ENCODE data around the gene ATAD1.

The ATAD1 gene

DNA sequence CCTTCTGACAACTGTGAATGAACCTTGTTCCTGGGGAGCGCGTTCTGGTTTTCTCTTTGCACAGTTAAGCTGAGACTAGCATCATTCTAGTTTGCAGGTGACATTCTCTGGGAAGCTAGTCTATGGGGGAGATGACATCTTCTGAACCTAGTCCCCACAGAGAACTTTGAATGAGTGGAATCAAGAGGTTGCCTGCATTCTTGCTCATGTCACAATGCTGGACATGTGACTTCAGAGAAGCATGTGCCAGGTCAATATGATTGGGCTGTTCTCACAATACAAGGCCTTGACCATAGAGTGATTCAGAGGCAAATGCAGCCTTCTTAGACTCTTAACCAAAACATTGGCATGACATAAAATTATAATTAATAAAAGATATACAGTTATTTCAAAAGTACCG lies 23.2 kb upstream of the ATAD1 start:
- no peaks in the 10 kb centered on the region for H3K36me3 ChIP-seq (ENCODE audit: insufficient read depth, low read length)
- H3K27me3 ChIP-seq (ENCODE audit: insufficient read depth, low read length, poor library complexity), result no peaks in the 10 kb centered on the region
- H3K9ac ChIP-seq (ENCODE audit: low read depth, low read length), result no peak overlapping the region
- TF ChIP-seq, protein P1, sequence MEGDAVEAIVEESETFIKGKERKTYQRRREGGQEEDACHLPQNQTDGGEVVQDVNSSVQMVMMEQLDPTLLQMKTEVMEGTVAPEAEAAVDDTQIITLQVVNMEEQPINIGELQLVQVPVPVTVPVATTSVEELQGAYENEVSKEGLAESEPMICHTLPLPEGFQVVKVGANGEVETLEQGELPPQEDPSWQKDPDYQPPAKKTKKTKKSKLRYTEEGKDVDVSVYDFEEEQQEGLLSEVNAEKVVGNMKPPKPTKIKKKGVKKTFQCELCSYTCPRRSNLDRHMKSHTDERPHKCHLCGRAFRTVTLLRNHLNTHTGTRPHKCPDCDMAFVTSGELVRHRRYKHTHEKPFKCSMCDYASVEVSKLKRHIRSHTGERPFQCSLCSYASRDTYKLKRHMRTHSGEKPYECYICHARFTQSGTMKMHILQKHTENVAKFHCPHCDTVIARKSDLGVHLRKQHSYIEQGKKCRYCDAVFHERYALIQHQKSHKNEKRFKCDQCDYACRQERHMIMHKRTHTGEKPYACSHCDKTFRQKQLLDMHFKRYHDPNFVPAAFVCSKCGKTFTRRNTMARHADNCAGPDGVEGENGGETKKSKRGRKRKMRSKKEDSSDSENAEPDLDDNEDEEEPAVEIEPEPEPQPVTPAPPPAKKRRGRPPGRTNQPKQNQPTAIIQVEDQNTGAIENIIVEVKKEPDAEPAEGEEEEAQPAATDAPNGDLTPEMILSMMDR (IDR thresholded peaks at IDR 0.05; ENCODE audit: borderline replicate concordance, extremely low read depth, low read length, poor library complexity, severe bottlenecking), result no peak
- TF ChIP-seq EZH2 (IDR thresholded peaks at IDR 0.05; ENCODE audit: borderline replicate concordance, low read depth, low read length, severe bottlenecking), result no peak
- H2AFZ ChIP-seq (ENCODE audit: low read depth, low read length), result no peak overlapping the region
- H3K4me2 ChIP-seq (ENCODE audit: insufficient read depth, low read length), result no peak overlapping the region
- no peaks in the 10 kb centered on the region for H3K9me3 ChIP-seq (ENCODE audit: insufficient read depth, low read length, severe bottlenecking)
- H3K4me3 ChIP-seq (ENCODE audit: low read depth in 1 of 2, low read length in 2 of 2), result no peak overlapping the region
- no peaks in the 10 kb centered on the region for H3K79me2 ChIP-seq (ENCODE audit: insufficient read depth, low read length)
- H4K20me1 ChIP-seq (ENCODE audit: insufficient read depth, low read length), result no peaks in the 10 kb centered on the region
- ATAC-seq (ENCODE audit: insufficient read depth, low read depth) (no peak), DNase-seq (no peak)
- H3K4me1 ChIP-seq (ENCODE audit: insufficient read depth, low read length), result peaks cover 13% of the 10 kb centered on the region; the same call in 1 of the 2 replicates
- no peak overlapping the region for H3K27ac ChIP-seq (ENCODE audit: low read length)

DNA sequence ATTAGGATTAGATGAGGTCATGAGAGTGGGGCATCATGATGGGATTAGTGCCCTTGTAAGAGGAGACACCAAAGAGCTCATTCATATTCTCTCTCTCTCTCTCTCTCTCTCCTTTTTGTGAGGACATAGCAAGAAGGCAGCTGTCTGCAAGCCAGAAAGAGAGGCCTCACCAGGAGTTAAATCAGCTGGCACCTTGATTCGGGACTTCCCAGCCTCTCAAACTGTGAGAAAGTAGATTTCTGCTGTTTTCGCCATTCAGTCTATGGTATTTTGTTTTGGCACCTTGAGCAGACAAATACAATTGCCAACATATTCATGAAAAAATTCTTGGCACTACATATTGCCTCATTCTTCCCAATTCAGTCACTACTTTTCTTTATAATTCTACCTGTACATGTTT lies 20.6 kb upstream of the ATAD1 start:
- H3K27me3 ChIP-seq (ENCODE audit: insufficient read depth, low read length, poor library complexity), result no peaks in the 10 kb centered on the region
- no peak overlapping the region for H2AFZ ChIP-seq (ENCODE audit: low read depth, low read length)
- H3K9ac ChIP-seq (ENCODE audit: low read depth, low read length), result no peak overlapping the region
- no peaks in the 10 kb centered on the region for H4K20me1 ChIP-seq (ENCODE audit: insufficient read depth, low read length)
- DNase-seq, result no peak
- no peak overlapping the region for H3K4me3 ChIP-seq (ENCODE audit: low read depth in 1 of 2, low read length in 2 of 2)
- H3K36me3 ChIP-seq (ENCODE audit: insufficient read depth, low read length), result no peaks in the 10 kb centered on the region
- H3K9me3 ChIP-seq (ENCODE audit: insufficient read depth, low read length, severe bottlenecking), result no peaks in the 10 kb centered on the region
- peaks cover 13% of the 10 kb centered on the region; the same call in 1 of the 2 replicates for H3K4me1 ChIP-seq (ENCODE audit: insufficient read depth, low read length)
- H3K27ac ChIP-seq (ENCODE audit: low read length), result no peak overlapping the region
- H3K79me2 ChIP-seq (ENCODE audit: insufficient read depth, low read length), result no peaks in the 10 kb centered on the region
- no peak overlapping the region for H3K4me2 ChIP-seq (ENCODE audit: insufficient read depth, low read length)
- TF ChIP-seq EZH2 (IDR thresholded peaks at IDR 0.05; ENCODE audit: borderline replicate concordance, low read depth, low read length, severe bottlenecking), result no peak
- ATAC-seq (ENCODE audit: insufficient read depth, low read depth), result no peak

DNA sequence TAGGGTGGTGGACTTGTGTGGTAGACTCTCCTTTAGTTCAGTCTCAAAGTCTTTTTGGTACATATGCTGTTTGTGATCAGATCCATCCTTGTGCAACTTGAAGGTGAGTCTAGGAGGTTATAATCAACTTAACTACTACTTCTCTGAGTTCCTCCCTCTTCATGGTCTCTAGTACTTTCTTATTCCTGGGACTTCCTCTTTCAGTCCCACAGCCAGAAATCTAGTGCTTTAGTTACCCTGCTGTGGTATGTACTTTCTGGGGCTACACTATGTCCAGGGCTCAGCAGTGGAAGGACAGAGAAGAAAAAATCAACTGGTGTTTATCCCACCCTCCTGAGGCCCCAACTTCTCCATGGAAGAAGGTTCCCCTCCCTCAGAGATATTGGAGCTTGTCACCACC lies 19.4 kb upstream of the ATAD1 start:
- no peaks in the 10 kb centered on the region for H3K9me3 ChIP-seq (ENCODE audit: insufficient read depth, low read length, severe bottlenecking)
- no peak overlapping the region for H3K27ac ChIP-seq (ENCODE audit: low read length)

GRCh38 chr10:87836098-87836497 lies 18.1 kb upstream of the ATAD1 start:
- H3K27me3 ChIP-seq (ENCODE audit: insufficient read depth, low read length, poor library complexity), result no peaks in the 10 kb centered on the region
- no peak overlapping the region for H3K4me3 ChIP-seq (ENCODE audit: low read depth in 1 of 2, low read length in 2 of 2)
- H3K9me3 ChIP-seq (ENCODE audit: insufficient read depth, low read length, severe bottlenecking), result no peaks in the 10 kb centered on the region
- no peaks in the 10 kb centered on the region for H3K4me1 ChIP-seq (ENCODE audit: insufficient read depth, low read length)
- DNase-seq (no peak), ATAC-seq (ENCODE audit: insufficient read depth, low read depth) (no peak)
- TF ChIP-seq, protein P1 (IDR thresholded peaks at IDR 0.05; ENCODE audit: borderline replicate concordance, extremely low read depth, low read length, poor library complexity, severe bottlenecking), result no peak
- TF ChIP-seq EZH2 (IDR thresholded peaks at IDR 0.05; ENCODE audit: borderline replicate concordance, low read depth, low read length, severe bottlenecking), result no peak
- H2AFZ ChIP-seq (ENCODE audit: low read depth, low read length), result no peak overlapping the region
- no peak overlapping the region for H3K4me2 ChIP-seq (ENCODE audit: insufficient read depth, low read length)
- no peaks in the 10 kb centered on the region for H3K36me3 ChIP-seq (ENCODE audit: insufficient read depth, low read length)
- no peaks in the 10 kb centered on the region for H3K79me2 ChIP-seq (ENCODE audit: insufficient read depth, low read length)
- H3K9ac ChIP-seq (ENCODE audit: low read depth, low read length), result no peak overlapping the region
- H3K27ac ChIP-seq (ENCODE audit: low read length), result no peak overlapping the region
- H4K20me1 ChIP-seq (ENCODE audit: insufficient read depth, low read length), result no peaks in the 10 kb centered on the region

More for the DNA sequence above, 19.4 kb upstream of the ATAD1 start:
- DNase-seq (no peak), ATAC-seq (ENCODE audit: insufficient read depth, low read depth) (no peak)
- H4K20me1 ChIP-seq (ENCODE audit: insufficient read depth, low read length), result no peaks in the 10 kb centered on the region
- no peaks in the 10 kb centered on the region for H3K27me3 ChIP-seq (ENCODE audit: insufficient read depth, low read length, poor library complexity)
- H3K4me3 ChIP-seq (ENCODE audit: low read depth in 1 of 2, low read length in 2 of 2), result no peak overlapping the region
- H3K4me2 ChIP-seq (ENCODE audit: insufficient read depth, low read length), result no peak overlapping the region
- H3K4me1 ChIP-seq (ENCODE audit: insufficient read depth, low read length), result peaks cover 3% of the 10 kb centered on the region; the same call in 1 of the 2 replicates
- TF ChIP-seq, protein P1 (IDR thresholded peaks at IDR 0.05; ENCODE audit: borderline replicate concordance, extremely low read depth, low read length, poor library complexity, severe bottlenecking), result no peak
- no peak for TF ChIP-seq EZH2 (IDR thresholded peaks at IDR 0.05; ENCODE audit: borderline replicate concordance, low read depth, low read length, severe bottlenecking)
- no peak overlapping the region for H2AFZ ChIP-seq (ENCODE audit: low read depth, low read length)
- no peak overlapping the region for H3K9ac ChIP-seq (ENCODE audit: low read depth, low read length)
- no peaks in the 10 kb centered on the region for H3K36me3 ChIP-seq (ENCODE audit: insufficient read depth, low read length)
- H3K79me2 ChIP-seq (ENCODE audit: insufficient read depth, low read length), result no peaks in the 10 kb centered on the region
